HG03135 (cell line): Measurements from ENCODE around the gene LRRC31.

Experiments
- ATAC-seq: cut with Tn5 transposase; IDR thresholded peaks from one replicate; pipeline ENCODE4 v1.9.1; 2021; ENCODE audit warnings: mild to moderate bottlenecking, moderate library complexity; ENCODE audit not compliant: unreplicated experiment

The LRRC31 gene

GRCh38 chr3:169869484-169870220 lies at the start of gene LRRC31:
Gene LRRC31, minus strand, starts transcription at chr3:169869935. Its CDS starts 128 bp downstream, at chr3:169869807.
- no peak for ATAC-seq

GRCh38 chr3:169914321-169914720 lies 44.6 kb upstream of the LRRC31 start:
- ATAC-seq, result no peak

DNA sequence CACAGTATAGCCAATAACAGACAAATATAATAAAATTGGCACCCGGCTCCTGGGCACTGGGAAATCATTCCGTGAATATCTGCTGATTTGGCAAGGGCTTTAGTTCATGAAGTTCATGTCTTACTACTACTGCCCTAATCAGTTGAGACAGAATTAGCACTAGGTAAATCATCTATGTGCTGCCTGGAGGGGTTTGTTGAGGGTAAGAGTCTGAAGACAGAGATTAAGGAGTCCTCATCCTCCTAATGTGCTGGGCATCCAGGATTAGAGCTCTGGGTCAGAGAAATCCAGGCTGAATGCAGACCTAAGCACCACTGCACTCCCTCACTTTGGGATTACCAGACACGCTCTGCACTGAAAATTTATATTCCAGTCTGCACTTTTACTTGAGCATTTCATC lies 43.6 kb upstream of the LRRC31 start:
- no peak for ATAC-seq

- ATAC-seq, result no peak
These were observed 41.5 kb upstream of the LRRC31 start, which contains the start of gene SAMD7 for GRCh38 chr3:169911272-169911671. Gene SAMD7, plus strand, starts transcription at chr3:169911572. Its CDS starts 7,927 bp downstream, at chr3:169919499.

DNA sequence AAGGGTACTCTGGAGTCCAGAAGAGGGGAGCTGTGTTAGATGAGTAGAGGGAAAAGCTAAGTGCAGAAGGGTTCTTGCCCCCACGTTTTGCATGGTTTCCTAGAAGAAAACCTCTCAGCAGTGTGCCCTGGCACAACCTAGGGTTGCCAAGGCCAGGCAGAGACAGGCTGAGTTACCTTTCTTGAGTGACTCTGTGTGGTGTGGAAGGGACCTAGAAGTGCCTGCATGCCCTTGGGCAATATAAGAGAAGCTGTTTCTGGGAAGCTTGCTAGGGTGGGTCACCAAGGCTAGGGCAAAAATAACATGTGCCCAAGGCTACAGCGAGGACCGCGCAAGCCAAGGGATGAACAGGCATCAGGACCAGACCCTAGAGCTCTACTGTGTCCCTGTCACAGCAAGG lies 38.2 kb upstream of the LRRC31 start:
- no peak for ATAC-seq

DNA sequence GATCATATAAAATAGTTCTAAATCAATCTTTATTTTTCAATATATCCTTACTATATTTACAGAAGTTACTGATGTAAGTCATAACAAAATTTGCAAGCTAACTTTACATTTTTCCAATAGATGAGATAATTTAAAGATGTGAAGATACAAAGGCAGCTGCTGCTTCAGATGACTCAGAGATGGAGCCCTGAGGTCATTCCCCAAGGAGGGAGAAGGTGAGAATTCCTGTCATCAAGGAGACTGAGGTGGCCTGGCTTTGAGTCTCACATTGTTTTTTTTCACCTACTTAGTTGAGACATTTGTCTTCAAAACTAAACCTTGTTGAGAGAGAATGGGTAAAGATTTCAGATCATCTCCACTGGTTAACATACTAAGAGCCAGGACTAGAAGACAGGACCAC lies 37.7 kb upstream of the LRRC31 start:
- ATAC-seq, result no peak

GRCh38 chr3:169905404-169905803 lies 35.7 kb upstream of the LRRC31 start:
- ATAC-seq, result no peak

DNA sequence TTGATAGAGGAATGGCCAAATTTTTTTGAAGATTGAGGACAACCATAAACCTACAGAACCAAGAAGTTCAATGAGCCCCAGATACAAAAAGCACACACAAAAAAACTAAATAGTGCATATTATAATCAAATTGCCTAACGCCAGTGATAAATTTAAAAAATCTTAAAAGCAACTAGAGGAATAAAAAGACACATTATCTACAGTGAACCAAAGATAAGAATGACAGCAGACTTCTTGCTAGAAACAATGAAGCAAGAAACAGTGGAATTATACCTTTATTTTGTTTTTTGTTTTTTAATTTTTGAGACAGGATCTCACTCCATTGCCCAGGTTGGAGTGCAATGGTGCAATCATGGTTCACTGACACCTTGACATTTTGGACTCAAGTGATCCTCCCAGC lies 31.7 kb upstream of the LRRC31 start:
- no peak for ATAC-seq

- ATAC-seq, result no peak
These were observed 27.5 kb upstream of the LRRC31 start for GRCh38 chr3:169897284-169897683.

DNA sequence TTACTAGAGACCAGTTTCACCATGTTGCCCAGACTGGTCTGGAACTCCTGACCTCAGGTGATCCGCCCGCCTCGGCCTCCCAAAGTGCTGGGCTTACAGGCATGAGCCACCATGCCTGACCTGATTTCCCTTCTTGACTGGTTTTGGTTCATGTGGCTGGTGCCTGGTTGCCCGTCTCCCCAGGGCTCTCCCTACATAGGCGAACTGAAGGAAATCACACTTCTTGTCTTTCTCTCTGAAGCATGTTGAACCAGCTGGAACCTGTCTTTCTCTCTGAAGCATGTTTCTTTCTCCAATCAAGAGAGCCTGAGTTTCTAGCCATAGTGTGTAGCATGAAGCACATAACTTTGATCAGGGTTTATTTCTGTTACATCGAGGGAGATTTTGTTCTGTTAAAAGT lies 25.3 kb upstream of the LRRC31 start:
- ATAC-seq, result no peak

GRCh38 chr3:169894110-169894509 lies 24.4 kb upstream of the LRRC31 start:
- ATAC-seq, result no peak

DNA sequence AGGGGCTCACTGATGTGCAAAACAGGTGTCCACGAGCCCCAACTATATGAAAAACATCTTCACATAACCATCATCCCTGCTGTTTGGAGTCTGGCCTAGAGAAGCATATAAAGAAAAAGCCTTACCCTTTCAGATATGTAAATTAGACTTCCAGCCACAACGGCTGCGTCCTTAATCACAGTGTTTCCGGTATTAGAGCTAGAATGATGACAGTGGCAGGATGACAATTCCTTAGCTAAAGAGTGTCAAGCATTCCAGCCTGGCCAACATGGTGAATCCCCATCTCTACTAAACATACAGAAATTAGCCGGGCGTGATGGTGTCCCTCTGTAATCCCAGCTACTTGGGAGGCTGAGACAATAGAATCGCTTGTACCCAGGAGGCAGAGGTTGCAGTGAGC lies 22.2 kb upstream of the LRRC31 start:
- ATAC-seq, result no peak

DNA sequence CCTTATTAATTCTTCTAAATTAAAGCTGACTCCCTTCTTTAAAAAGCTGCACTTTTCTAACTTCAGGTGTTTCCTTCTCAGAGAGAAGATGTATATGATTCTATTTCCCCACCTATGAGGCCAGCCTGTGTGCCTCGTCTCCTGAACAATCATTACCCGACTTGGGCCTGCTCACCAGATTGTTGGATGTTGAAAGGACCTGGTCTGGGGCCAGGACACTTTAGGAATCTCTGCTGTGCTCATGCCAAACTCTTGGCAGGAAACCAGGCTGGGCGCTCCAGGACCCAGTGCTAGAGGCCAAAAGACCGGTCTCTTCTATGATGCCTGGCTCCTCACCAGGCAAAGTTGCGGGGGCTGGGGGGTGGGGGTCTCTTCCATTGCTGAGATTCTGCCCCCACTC lies 16.9 kb upstream of the LRRC31 start:
- no peak for ATAC-seq

GRCh38 chr3:169880576-169881250 lies 11.0 kb upstream of the LRRC31 start:
- ATAC-seq, result no peak

- no peak for ATAC-seq
These were observed 10.3 kb upstream of the LRRC31 start for GRCh38 chr3:169879845-169880575.

- ATAC-seq, result no peak
These were observed 9.3 kb upstream of the LRRC31 start for GRCh38 chr3:169879013-169879557.

GRCh38 chr3:169871129-169871886 lies 1.6 kb upstream of the LRRC31 start:
- no peak for ATAC-seq

DNA sequence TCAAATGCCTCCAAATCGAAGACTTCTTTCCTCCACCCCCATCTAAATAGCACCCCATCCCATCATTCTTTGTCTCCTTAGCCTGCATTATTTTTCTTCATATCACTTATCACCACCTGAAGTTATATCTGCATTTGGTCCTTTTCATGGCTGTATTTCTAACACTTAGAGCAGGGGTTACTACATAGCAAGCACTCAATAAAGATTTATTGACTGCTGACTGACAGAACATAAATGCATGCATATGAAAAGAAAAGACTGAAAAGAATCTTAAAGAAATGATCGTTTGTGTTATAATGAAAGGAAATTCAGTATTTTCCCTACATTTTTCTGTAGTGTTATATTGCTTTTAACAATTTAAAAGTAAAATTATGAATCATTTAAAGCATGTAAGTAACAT lies 1.4 kb downstream of the LRRC31 start:
- no peak for ATAC-seq

DNA sequence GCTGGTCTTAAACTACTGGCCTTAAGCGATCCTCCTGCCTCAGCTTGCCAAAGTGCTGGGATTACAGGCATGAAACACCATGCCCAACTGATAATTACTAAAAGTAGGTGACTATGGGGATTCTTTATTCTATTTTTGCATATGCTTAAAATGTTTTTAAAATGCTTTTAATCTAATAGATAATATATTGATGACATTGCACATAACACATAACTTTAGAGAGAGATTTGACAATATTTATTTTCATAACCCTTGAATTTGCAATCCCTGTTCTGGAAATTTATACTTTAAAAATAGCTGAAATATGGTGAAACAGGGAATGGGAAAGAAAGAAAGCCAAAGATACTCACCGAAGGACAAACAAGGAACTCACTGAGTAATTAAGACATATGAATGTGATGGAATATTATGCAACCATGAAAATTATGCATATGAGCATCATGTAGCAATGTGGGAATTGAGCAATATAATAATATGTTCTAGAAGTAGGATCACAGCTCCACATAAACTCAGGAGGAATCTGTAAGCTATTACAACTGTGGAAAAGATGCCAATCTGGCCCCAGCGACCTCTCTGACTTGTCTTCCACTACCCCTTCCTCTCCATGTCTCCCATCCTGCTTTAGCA lies 2.0 kb downstream of the LRRC31 start:
- ATAC-seq, result no peak

DNA sequence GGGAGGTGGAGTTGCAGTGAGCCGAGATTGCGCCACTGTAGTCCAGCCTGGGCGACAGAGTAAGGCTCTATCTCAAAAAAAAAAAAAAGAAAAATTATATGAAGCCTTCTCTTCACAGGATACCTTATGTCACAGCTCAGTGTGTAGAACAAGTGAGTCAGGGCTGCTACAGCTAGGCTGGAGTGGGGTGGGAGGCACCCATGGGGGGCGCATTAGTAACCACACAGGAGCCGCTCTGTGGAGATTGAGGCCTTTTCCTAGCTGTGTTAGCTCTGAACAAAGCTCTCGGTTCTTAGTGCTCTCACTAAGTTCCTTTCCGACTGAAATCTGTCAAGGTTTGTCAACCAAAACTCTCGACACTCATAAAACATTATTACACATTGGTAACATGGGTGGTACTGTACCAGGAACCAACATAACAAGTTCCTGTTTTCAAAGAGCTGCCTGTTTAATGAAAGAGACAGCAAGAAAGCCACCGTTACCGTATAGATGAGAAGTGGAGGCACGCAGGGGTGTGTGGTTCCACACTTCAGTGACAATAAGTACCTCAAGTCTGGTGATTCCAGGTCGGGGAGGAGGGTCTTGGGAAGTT lies 4.5 kb downstream of the LRRC31 start:
- no peak for ATAC-seq
